Neural progenitor cell (in vitro differentiated cells): ENCODE results near the gene MYADM.

Experiments used
- CTCF ChIP-seq: fragments of 200-600 bp; sonication (generic); IDR thresholded peaks from 2 replicates; pipeline ENCODE4 v1.5.1; 2017; ENCODE audit warnings: antibody characterized with exemption, mild to moderate bottlenecking
- EZH2 ChIP-seq: fragments of 200-600 bp; sonication (generic); IDR thresholded peaks from 2 replicates; pipeline ENCODE4 v1.6.1; 2017; ENCODE audit warnings: antibody characterized with exemption, mild to moderate bottlenecking, moderate library complexity

DNA sequence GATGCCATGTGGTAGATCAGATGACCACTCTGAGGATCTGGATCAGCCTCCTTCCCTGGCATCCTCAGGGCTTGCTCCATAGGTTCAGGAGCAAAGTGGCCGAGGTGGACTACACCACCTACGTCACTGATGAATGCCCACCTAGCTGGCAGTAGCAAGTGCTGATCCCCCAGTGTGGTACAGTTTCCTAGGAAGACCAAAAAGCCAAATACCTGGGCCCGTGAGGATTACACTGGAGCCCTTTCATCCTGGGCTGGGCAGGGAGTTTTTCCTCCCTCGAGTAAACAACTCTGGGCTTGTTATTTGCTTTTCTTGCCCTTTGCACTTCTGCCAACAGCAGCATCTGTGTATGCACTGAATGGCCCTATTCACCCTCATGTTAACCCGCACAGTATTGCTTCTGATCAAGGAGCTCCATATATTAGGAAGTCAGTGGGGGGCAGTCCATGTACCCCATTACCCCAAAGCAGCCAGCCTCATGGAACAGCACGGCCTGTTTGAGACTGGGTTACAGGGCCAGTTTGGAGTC, 3.3 kb upstream of the MYADM start:
- TF ChIP-seq EZH2 (no peak), CTCF (no peak)
